B cell (primary cell): ENCODE data around the gene PTMA. TPM values are rescaled to one million over a fixed set of nuclear protein-coding genes. Genes with fewer than 3 reads are reported as not detected.

Experiments used
- ATAC-seq: fragments of 200-7000 bp; cut with Tn5 transposase; one replicate; pipeline ENCODE4 v1.10.0; 2021; ENCODE audit warnings: low read depth, mild to moderate bottlenecking, moderate number of reproducible peaks, moderate library complexity
- CTCF ChIA-PET: fragments of 350-600 bp; sonication (Branson Sonifier 250); formaldehyde crosslinking; loops from one replicate; lab custom pipeline; 2021; ENCODE audit warnings: antibody characterized with exemption, inconsistent platforms; lab: Charles Lee
- POLR2A ChIA-PET: fragments of 350-600 bp; sonication (Branson Sonifier 250); formaldehyde crosslinking; loops from one replicate; lab custom pipeline; 2021; ENCODE audit warnings: antibody characterized with exemption; lab: Charles Lee
- DNase-seq: peaks from one replicate; pipeline ENCODE4 v3.0.0; 2013
- H2AFZ ChIP-seq: 2 replicates; pipeline ENCODE4 v1.6.1; 2012; ENCODE audit warnings: mild to moderate bottlenecking, low read depth, low read length; ENCODE audit not compliant: insufficient read depth, poor library complexity, severe bottlenecking
- H3K27ac ChIP-seq, 2 donors: 1 replicate in 1 of 2; 2 replicates in 1 of 2; pipeline ENCODE4 v1.5.1; 2012 to 2013; ENCODE audit warnings: low read length in 2 of 2, mild to moderate bottlenecking in 2 of 2, moderate library complexity in 1 of 2
- H3K27me3 ChIP-seq, 4 experiments: fragments of 200-600 bp in 1 of 4; sonication (generic) in 1 of 4; replicated peaks in 1 of 4; 1 replicate in 2 of 4; 2 replicates in 2 of 4; pipeline versions ENCODE4 v1.6.1 to v1.7.0; 2013 to 2016; ENCODE audit warnings: low read length in 3 of 4, mild to moderate bottlenecking in 2 of 4, mixed read lengths in 1 of 4, moderate library complexity in 1 of 4; ENCODE audit not compliant: insufficient read depth in 4 of 4, control insufficient read depth in 3 of 4; ENCODE audit errors: control extremely low read depth in 1 of 4
- H3K36me3 ChIP-seq, 2 experiments: replicated peaks in 1 of 2; 1 replicate in 1 of 2; 2 replicates in 1 of 2; pipeline versions ENCODE4 v1.6.1 to v1.7.1; 2013; ENCODE audit warnings: low read length in 1 of 2; ENCODE audit not compliant: insufficient read depth in 2 of 2, control insufficient read depth in 1 of 2; ENCODE audit errors: control extremely low read depth in 1 of 2, extremely low read depth in 1 of 2
- H3K4me1 ChIP-seq, 2 donors: fragments of 200-600 bp in 1 of 2; sonication (generic) in 1 of 2; 1 replicate in 1 of 2; 2 replicates in 1 of 2; pipeline versions ENCODE4 v1.5.1 to v1.6.1; 2013 to 2017; ENCODE audit warnings: low read length in 2 of 2; ENCODE audit not compliant: control insufficient read depth in 2 of 2, insufficient read depth in 2 of 2
- H3K4me2 ChIP-seq: replicated peaks from 2 replicates; pipeline ENCODE3; 2012; ENCODE audit warnings: mild to moderate bottlenecking, low read depth, low read length; ENCODE audit not compliant: poor library complexity, severe bottlenecking
- H3K4me3 ChIP-seq, 5 experiments: fragments of 200-600 bp in 1 of 5; sonication (generic) in 1 of 5; 1 replicate in 3 of 5; 2 replicates in 2 of 5; pipeline versions ENCODE4 v1.5.1 to v1.7.0; 2011 to 2016; ENCODE audit warnings: low read length in 4 of 5, mild to moderate bottlenecking in 4 of 5, low read depth in 2 of 5, control low read depth in 1 of 5, moderate library complexity in 1 of 5; ENCODE audit not compliant: insufficient read depth in 1 of 5; ENCODE audit errors: control extremely low read depth in 1 of 5, extremely low read depth in 1 of 5
- H3K79me2 ChIP-seq: fragments of 200-600 bp; sonication (generic); one replicate; pipeline ENCODE4 v1.6.0; 2016; ENCODE audit warnings: low read length; ENCODE audit not compliant: control insufficient read depth, insufficient read depth
- H3K9ac ChIP-seq: fragments of 200-600 bp; sonication (generic); 2 replicates; pipeline ENCODE4 v1.6.1; 2017; ENCODE audit warnings: mild to moderate bottlenecking, low read length, moderate library complexity
- H3K9me3 ChIP-seq, 3 donors: one replicate each; pipeline versions ENCODE4 v1.6.1 to v1.7.1; 2013; ENCODE audit warnings: low read length in 2 of 3; ENCODE audit not compliant: control insufficient read depth in 2 of 3, insufficient read depth in 1 of 3; ENCODE audit errors: control extremely low read depth in 1 of 3
- H4K20me1 ChIP-seq: 2 replicates; pipeline ENCODE4 v1.6.0; 2012; ENCODE audit warnings: mild to moderate bottlenecking, low read length; ENCODE audit not compliant: insufficient read depth, control insufficient read depth, poor library complexity, severe bottlenecking
- H3K27ac Mint-ChIP-seq: one replicate; pipeline ENCODE4 v1.8.0; 2021; ENCODE audit warnings: mixed read lengths
- H3K27me3 Mint-ChIP-seq: one replicate; pipeline ENCODE4 v1.8.0; 2021; ENCODE audit warnings: mixed read lengths
- H3K4me1 Mint-ChIP-seq: one replicate; pipeline ENCODE4 v1.8.0; 2021; ENCODE audit warnings: mixed read lengths
- H3K4me3 Mint-ChIP-seq: one replicate; pipeline ENCODE4 v1.8.0; 2021; ENCODE audit warnings: mixed read lengths
- H3K9me3 Mint-ChIP-seq: one replicate; pipeline ENCODE4 v1.8.0; 2022; ENCODE audit warnings: mixed read lengths; ENCODE audit not compliant: insufficient read depth
- EZH2 ChIP-seq: IDR thresholded peaks from 2 replicates; pipeline ENCODE4 v1.6.1; 2012; ENCODE audit warnings: borderline replicate concordance, low read depth, mild to moderate bottlenecking, moderate library complexity, low read length; ENCODE audit not compliant: insufficient read depth, poor library complexity, severe bottlenecking
- WGBS: methylation state at CpG from one replicate; pipeline ENCODE4 v1.1.5; 2013; ENCODE audit warnings: missing lambda C conversion rate; ENCODE audit not compliant: insufficient coverage; 5-methylcytosine and 5-hydroxymethylcytosine counted together
- intact Hi-C: fragments of 100-400 bp; cut with micrococcal nuclease; formaldehyde crosslinking; loops from one replicate; pipeline ENCODE4 v1.10.0; 2022
- polyA plus RNA-seq: library from polyadenylated mRNA; depleted of rRNA; stranded (reverse); fragments of >200 nt; gene quantifications from 2 replicates; pipeline ENCODE4 v1.2.3, GENCODE V29; 2012
- total RNA-seq, 2 donors: library from RNA; stranded (reverse); fragments of 120-200 nt in 1 of 2; gene quantifications; 1 replicate in 1 of 2; 2 replicates in 1 of 2; pipeline versions ENCODE4 v1.2.3 to v1.2.4, GENCODE V29; 2013 to 2022
- TF ChIP-seq, protein P1 (sequence below): fragments of 200-600 bp; IDR thresholded peaks from one replicate; pipeline ENCODE4 v1.8.0; 2022; ENCODE audit warnings: antibody characterized with exemption, mild to moderate bottlenecking

Gene PTMA
- total and polyA plus RNA-seq, 2 donors (not counting 1 experiment from before 2014, with no cell fraction given) = 713 to 2,282 TPM

DNA sequence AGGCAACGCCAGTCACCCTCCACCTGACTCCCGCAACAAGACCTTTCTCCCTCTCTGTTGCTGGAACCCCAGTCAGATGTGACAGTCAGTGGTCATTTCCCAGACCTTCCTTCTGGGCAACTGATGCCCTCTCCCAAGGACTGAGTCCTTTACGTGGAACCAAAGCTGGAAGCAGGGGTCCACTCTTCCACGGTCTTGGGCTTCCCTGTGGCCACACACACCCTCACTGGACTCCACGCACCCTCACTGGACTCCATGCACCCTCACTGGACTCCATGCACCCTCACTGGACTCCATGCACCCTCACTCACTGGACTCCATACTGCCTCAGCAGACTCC is 7.1 kb downstream of the PTMA start:
- peaks cover 51 to 68% of the 10 kb centered on the region in 2 donors for H3K4me1 ChIP-seq
- H3K4me1 Mint-ChIP-seq = peaks cover 72% of the 10 kb centered on the region
- no peaks in the 10 kb centered on the region for H3K27me3 ChIP-seq
- no peak overlapping the region for H3K4me3 Mint-ChIP-seq
- H3K27ac ChIP-seq = no peak overlapping the region
- H3K27ac Mint-ChIP-seq = peak overlapping the region; percentile 91
- H4K20me1 ChIP-seq = peaks cover 39% of the 10 kb centered on the region
- peaks cover 0 to 17% (median 5%) of the 10 kb centered on the region in 3 donors for H3K9me3 ChIP-seq
- CTCF ChIA-PET = interaction anchor here (1.0 to 11.9 kb wide), 23 partner anchors 8 to 201 kb away, joined by 3 to 785 read pairs (median 9); partner anchors contain the start of genes COPS7B and PTMA
- 53% methylated on average over 5 of the region's 5 CpGs for WGBS
- H3K36me3 ChIP-seq = peaks cover 0 to 32% of the 10 kb centered on the region in 2 experiments
- no peak overlapping the region for H3K4me2 ChIP-seq
- H3K79me2 ChIP-seq = peaks cover 39% of the 10 kb centered on the region
- DNase-seq = no peak
- H3K4me3 ChIP-seq = no peak overlapping the region
- intact Hi-C loops = loop anchor here (1.0 kb wide), 5 partner anchors 28 to 185 kb away; partner anchors contain the start of gene NMUR1
- H2AFZ ChIP-seq = no peak overlapping the region
- no peaks in the 10 kb centered on the region for H3K27me3 Mint-ChIP-seq
- no peak overlapping the region for H3K9ac ChIP-seq
- H3K9me3 Mint-ChIP-seq = no peaks in the 10 kb centered on the region
- TF ChIP-seq, protein P1, sequence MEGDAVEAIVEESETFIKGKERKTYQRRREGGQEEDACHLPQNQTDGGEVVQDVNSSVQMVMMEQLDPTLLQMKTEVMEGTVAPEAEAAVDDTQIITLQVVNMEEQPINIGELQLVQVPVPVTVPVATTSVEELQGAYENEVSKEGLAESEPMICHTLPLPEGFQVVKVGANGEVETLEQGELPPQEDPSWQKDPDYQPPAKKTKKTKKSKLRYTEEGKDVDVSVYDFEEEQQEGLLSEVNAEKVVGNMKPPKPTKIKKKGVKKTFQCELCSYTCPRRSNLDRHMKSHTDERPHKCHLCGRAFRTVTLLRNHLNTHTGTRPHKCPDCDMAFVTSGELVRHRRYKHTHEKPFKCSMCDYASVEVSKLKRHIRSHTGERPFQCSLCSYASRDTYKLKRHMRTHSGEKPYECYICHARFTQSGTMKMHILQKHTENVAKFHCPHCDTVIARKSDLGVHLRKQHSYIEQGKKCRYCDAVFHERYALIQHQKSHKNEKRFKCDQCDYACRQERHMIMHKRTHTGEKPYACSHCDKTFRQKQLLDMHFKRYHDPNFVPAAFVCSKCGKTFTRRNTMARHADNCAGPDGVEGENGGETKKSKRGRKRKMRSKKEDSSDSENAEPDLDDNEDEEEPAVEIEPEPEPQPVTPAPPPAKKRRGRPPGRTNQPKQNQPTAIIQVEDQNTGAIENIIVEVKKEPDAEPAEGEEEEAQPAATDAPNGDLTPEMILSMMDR = no peak
- TF ChIP-seq EZH2 = no peak
- ATAC-seq = no peak
- POLR2A ChIA-PET = interaction anchor here (0.5 to 6.5 kb wide), 10 partner anchors 9 to 759 kb away, joined by 3 to 169 read pairs (median 8); no protein-coding TSS in a partner anchor

DNA sequence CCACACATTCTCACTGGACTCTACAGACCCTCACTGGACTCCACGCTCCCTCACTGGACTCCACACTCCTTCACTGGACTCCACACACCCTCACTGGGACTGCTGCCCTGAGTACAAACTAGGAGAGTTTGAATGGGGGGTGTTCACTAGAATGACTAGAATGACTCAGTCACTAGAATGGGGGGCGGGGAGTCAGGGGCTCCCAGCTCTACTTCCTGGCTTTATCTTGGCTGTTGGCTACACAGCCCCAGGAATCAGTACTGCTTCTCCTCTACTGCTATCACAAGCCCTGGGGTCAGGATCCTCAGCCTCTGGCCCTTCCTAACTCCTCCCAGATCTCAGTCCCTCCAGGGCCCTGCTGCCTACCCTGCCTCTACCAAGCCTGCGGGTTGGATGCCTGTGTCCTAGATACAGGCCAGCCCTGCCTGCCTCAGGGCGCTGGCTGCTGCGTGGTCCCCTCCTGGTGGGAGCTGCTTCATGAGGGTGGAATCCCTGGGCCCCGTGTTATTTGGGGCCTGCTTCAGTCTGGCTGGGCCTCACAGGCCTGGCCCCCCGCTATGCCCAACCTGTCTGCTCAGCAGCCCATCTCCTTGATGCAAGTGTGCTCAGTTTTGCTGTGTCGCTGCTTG is 7.8 kb downstream of the PTMA start:
- intact Hi-C loops = loop anchor here (1.0 kb wide), 5 partner anchors 29 to 186 kb away; partner anchors contain the start of gene NMUR1
- Histone ChIP-seq H2AFZ (no peak overlapping the region), H3K36me3 (peaks cover 0 to 29% of the 10 kb centered on the region in 2 experiments), H3K4me1 (peaks cover 57 to 69% of the 10 kb centered on the region in 2 donors), H3K9me3 (peaks cover 0 to 17% (median 5%) of the 10 kb centered on the region in 3 donors), H3K27ac (no peak overlapping the region), H3K79me2 (peaks cover 33% of the 10 kb centered on the region), H3K27me3 (no peaks in the 10 kb centered on the region), H3K4me2 (no peak overlapping the region), H3K4me3 (no peak overlapping the region), H4K20me1 (peaks cover 33% of the 10 kb centered on the region), H3K9ac (no peak overlapping the region)
- ChIA-PET POLR2A (interaction anchor here (0.6 to 6.5 kb wide), 9 partner anchors 9 to 104 kb away, joined by 3 to 75 read pairs (median 10); no protein-coding TSS in a partner anchor), CTCF (interaction anchor here (1.1 to 11.9 kb wide), 15 partner anchors 8 to 233 kb away, joined by 3 to 785 read pairs (median 9); partner anchors contain the start of genes COPS7B and PTMA)
- H3K4me3 Mint-ChIP-seq = no peak overlapping the region
- H3K27ac Mint-ChIP-seq = peak overlapping the region; percentile 91
- DNase-seq (peak; percentile 49), ATAC-seq (no peak)
- no peaks in the 10 kb centered on the region for H3K9me3 Mint-ChIP-seq
- H3K4me1 Mint-ChIP-seq = peaks cover 78% of the 10 kb centered on the region
- H3K27me3 Mint-ChIP-seq = no peaks in the 10 kb centered on the region
- WGBS = 98% methylated on average over 7 of the region's 8 CpGs
- TF ChIP-seq, protein P1 = no peak
- no peak for TF ChIP-seq EZH2
